GM12875 (cell line): Measurements from ENCODE around the gene ISOC2.

Experiments
- H3K4me3 ChIP-seq: one replicate; pipeline ENCODE4 v1.5.1; 2011; ENCODE audit warnings: low read depth, low read length, control low read depth
- CTCF ChIP-seq: IDR thresholded peaks from 2 replicates; pipeline ENCODE4 v1.5.1; 2011; ENCODE audit warnings: low read depth, mild to moderate bottlenecking, control low read depth, inconsistent platforms, low read length, moderate library complexity, borderline replicate concordance; ENCODE audit not compliant: insufficient read depth

ISOC2 gene

GRCh38 chr19:55447421-55448174, 13.8 kb downstream of the ISOC2 start:
- no peak overlapping the region for H3K4me3 ChIP-seq
- no peak for TF ChIP-seq CTCF

- TF ChIP-seq CTCF: no peak
- H3K4me3 ChIP-seq: no peak overlapping the region
Measured at GRCh38 chr19:55446060-55446459, 15.4 kb downstream of the ISOC2 start.

- no peak for TF ChIP-seq CTCF
- H3K4me3 ChIP-seq: no peak overlapping the region
Measured at GRCh38 chr19:55444646-55445045, 16.8 kb downstream of the ISOC2 start.

- H3K4me3 ChIP-seq: no peak overlapping the region
- no peak for TF ChIP-seq CTCF
Measured at GRCh38 chr19:55443824-55444480, 17.5 kb downstream of the ISOC2 start.

GRCh38 chr19:55443045-55443823, 18.2 kb downstream of the ISOC2 start, which contains the start of gene SHISA7:
SHISA7 (minus strand) TSS chr19:55443300; CDS start chr19:55442863, 437 bp downstream.
- no peak within 1 kb of the TSS for H3K4me3 ChIP-seq
- no peak for TF ChIP-seq CTCF

- H3K4me3 ChIP-seq: no peak overlapping the region
- TF ChIP-seq CTCF: no peak
Measured at GRCh38 chr19:55442372-55442961, 19.0 kb downstream of the ISOC2 start.
